Activated CD4-positive, alpha-beta T cell treated with anti-CD3 and anti-CD28 coated beads, Interleukin-2, amount 50 U/mL, for 24 hours (primary cell): ENCODE data around the gene SETD2.
"Not testable (repeated sequence)": the region's sequence is repeated elsewhere in the genome, so short reads cannot be mapped to it uniquely, and the experiment has no call there.

ENCODE experiments used
- DNase-seq, 2 donors: peaks; one replicate each; pipeline ENCODE4 v3.0.0-alpha.2; 2020; ENCODE audit warnings: low read depth in 1 of 2, low spot score in 1 of 2

Gene SETD2

DNA sequence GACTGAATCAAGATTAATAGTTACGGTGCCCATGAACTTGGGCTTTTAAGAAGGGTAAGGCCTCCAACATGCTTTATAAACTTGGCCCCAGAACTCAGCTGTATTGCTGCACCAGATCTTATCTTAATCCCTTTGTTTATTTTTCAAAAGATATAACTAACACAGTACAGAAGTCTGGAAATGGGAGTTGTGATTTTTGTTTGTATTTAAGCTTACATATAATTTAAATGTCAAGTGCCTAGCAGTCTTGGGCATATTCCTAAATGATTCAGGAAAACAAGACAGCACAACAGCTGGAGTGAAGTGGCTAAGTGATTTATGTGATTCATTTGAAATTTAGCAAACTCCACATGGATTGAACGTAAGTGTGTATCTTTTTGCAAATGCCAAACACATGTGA is 128.3 kb downstream of the SETD2 start:
- no peak for DNase-seq

DNA sequence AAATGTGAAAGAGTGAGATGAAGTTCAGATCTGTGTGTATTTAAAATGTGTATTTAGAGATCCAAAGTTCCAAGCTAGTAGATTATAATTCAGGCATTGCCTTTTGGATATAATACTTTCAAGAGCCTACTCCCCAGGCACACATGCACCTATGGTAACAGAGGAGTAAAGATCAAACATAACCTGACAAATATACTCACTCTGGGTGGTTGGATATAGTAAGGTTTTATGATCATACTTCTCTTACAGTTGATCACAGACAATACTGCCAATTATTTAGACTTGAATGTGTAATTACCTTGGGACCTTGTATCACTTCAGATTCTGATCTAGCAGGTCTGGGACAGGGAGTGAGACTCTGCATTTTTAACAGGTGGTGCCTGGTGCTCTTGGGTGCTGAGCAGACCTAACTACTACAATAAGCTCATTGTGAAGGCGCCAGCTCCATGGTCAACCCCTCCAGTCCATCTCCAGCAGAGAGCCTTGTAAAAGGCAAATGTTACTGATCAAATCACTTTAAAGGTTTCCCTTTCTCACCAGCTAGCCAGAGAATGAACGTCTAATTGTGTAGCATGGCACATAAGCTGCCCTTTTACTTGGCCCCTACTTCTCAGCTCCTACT is 128.9 kb downstream of the SETD2 start:
- no peak for DNase-seq

DNA sequence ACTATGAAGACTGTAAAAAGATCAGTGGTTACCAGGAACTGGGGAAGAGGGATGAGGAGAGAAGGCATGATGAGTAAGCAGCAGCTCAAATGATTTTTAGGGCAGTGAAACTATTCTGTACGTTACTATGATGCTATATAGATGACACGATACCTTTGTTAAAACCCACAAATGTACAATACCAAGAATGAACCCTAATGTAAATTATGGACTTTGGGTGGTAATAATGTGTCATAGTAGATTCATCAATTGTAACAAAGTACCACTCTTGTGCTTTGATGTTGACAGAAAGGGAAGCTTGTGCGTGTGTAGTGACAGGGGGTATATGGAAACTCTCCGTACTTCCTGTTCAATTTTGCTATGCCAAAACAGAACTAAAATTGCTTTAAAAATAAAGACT is 132.9 kb downstream of the SETD2 start:
- DNase-seq = not testable (repeated sequence)

DNA sequence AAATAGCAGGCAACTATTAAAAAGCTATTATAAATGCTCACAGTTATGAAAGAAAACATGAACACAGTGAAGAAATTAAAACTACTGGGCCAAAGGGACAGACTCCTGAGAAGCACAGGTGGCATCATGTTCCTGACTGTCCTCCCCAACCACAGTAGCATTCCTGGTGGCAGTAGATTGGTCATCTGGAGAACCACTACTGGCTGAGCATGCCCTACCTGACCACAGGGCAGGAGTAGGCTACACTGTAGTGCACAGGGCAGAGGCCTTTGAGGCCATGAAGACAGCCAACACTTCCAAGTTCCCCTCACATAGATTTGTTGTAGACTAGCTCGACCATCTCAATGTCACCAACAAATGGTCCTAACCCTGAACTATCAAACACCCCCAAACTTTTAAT is 135.2 kb downstream of the SETD2 start:
- no peak for DNase-seq

DNA sequence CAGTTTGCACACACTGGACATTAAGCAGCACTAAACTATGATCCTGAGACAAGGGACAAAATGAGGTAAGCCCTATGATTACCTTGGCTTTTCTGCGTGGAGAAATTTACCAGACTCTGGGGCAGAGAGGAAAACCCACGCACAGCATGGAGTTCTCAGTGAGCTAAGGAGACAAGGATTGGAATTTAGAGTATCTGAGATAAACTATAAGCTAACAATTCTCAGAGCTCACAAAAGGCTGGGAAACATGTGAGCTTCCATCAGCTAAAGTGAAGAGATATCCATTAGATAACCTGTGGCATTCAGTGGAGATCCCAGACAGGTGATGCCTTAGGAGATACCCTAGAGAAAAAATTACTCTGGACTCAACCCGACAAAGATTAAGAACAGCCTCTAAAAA is 135.8 kb downstream of the SETD2 start:
- DNase-seq = no peak

- DNase-seq = not testable (repeated sequence)
These were observed 137.5 kb downstream of the SETD2 start for GRCh38 chr3:47026432-47026831.

DNA sequence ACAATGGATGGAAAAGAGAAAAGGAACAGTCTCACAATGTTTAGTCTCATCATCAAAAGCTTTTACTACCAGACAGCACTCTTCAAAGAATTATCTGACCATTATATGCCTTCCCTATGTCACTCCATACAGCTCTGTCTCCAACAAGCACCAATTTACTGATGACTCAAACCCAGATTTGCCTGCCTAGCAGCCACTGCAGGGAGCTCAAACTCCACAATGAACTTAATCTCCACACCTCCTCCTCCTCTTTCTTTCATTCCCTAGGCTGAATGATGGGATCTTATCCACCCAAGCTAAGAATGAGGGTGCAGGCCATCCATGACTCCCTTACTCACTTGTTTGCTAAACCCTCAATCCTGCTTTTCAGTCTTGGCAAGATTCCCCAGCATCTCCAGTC is 139.0 kb downstream of the SETD2 start:
- DNase-seq = no peak

- no peak for DNase-seq
These were observed 141.3 kb downstream of the SETD2 start for GRCh38 chr3:47022641-47023071.

DNA sequence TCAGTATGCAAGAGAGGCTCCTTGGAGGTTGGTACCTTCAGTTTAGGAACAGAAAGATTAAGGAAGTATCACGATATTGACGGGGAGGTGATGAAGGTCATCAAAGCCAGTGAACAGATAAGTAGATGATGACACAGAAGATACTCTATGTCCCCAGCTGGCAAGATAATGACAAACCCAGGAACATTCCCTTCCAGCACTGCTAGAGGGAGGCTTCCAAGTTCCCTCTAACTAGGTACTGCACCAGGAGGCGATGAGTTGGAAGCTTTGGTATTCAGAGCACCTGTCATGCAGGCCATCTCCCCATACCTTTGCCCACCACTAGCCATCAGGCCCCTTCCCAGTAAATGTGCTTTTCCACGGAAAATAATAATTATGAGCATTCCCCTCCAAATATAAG is 143.6 kb downstream of the SETD2 start:
- no peak for DNase-seq

DNA sequence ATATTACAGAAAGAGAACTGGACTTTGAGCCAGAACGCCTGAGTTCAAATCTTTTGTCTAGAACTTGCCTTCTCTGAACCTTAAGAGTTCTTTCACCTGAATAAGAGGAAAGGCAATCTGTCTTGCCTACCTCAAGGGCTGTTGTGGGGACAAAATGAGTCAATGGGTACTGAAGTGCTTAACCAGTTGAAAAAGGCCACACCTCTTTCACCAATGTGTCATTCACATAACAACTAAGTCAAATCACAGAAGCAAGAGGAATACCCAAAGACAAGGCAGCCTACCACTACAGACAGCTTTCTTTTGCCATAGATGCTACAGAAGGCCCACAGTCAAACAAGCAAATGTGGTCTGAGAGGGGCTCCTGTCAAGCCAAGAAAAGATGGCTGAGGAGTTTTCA is 144.7 kb downstream of the SETD2 start:
- peak in 1 of 2 donors; percentile 51 for DNase-seq

DNA sequence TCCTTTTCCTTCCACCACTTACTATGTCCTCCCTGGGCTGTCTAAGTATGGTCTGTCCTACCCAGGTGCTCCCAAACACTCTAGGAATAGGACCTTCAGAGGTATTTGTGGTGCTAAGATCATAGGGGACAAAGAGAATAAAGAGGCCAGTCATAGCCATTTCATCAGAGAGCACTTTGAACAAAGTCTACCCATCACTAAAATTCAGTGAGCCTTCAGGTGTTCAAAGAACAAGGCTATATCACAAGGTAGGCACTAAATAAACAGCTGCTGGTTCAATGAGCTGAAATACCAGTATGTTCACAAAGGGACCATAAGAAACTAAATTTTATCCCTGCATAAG is 145.7 kb downstream of the SETD2 start:
- DNase-seq = no peak

DNA sequence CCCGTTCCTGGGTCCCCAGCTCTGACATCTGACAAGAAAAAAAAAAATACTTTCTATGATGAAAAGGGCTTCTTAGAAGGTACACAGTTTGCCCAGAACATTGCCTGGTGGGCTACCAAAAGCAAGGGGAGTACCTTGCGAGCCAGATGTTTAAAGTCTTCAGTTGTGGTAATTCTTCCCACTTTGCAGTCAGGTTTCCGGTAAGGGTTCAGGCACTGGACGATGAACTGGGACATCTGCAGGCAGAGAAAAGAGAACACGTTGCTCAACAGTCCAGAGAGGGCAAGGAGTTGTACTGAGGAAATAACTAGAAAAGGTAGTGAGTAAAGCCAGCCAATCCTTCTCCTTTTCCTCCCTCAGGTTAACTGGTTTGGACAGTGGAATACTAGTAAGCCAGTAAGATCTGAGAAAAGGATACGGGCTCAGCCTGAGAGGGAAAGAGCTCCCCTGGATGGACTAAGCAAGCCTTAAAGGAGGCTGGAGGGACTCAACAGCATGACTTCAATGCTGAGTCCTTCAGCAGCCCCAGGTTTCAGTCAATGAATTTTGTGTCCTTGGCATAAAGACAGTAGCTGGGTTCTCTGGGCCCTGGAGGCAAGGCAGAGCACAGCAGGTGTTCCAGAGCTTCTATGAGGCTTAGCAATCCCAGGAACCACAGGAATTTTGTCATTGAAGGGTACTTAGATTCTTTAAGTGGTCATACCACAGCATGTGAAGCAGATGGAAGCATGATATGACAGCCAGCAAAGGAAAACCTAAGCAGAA is 146.2 kb downstream of the SETD2 start:
- DNase-seq = no peak

- no peak for DNase-seq
These were observed 146.9 kb downstream of the SETD2 start for GRCh38 chr3:47016934-47017435.

- no peak for DNase-seq
These were observed 147.6 kb downstream of the SETD2 start for GRCh38 chr3:47016086-47016933.

DNA sequence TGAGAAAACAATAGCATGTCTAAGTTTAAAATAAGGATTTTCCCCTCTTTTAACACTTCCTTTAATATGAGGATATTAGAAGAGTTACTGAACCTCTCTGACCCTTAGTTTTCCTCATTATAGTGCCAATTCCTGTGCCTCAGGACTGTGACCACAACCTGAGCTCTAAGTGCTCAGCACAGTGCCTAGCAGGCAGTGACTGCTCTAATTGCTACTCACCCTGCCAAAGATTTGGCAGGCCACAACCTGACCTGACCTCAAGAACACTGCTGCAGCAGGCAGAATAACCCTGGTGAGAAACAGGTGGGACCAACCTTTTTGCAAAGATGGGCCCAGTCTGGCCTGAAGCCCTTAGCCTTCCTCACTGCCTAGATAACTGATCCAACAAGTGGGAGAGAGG is 148.8 kb downstream of the SETD2 start:
- DNase-seq = no peak

DNA sequence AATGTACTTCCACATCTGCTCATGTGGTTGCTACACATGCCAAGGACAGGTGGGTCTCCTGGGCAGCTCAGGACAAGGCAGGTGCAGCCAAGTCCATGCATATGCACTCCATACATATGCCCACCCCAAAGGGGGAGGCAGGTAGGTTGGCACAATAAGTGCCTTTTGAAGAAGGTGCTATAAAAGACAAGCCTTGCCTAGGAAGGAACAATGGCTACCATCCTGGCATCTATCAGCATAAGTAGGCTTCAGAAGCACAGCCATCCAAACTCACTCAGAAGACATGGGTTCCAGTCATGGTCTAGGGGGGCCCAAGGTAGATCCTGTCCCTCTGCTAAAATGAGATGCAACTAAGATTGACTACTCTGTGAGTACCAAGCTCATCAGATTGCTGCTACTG is 149.9 kb downstream of the SETD2 start:
- DNase-seq = no peak

DNA sequence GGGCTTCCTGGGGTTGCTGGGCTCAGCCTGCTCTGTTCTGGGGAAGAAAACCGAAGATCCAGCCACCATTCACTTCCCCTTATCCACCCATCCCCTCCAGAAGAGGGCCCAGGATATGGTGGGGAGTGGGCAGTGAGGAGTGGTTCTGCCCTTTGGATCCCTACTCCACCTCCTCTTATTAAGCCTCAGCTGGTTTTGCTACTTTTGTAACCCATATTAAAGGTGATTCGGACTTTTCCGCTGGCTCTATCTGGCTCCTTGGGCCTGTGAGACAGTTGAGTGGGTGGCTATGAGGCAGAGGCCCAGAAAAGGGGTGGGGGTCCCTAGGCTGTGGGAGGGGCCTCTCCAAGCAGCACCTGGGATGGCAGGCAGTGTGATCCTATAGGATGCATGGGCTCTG is 150.7 kb downstream of the SETD2 start:
- no peak for DNase-seq

- DNase-seq = no peak
These were observed 151.3 kb downstream of the SETD2 start for GRCh38 chr3:47012342-47013230.

DNA sequence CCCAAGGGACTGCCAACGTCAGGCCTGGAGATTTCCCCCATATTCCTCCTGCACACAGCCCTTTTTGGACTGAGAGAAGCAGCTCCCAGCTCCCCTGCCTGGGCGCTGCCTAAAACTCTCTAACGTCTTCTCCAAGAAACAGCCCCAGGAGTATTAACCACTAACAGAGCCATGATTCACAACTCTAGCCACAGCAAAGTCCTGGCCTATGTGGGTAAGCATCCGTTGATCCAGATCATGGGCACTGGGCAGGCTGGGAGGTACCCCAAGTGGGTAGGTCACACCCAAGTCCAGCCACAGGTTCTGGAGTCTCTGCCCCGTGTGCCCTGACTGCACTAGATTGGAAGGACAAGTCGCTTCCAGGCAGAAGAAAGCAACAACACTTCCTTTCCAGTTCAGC is 152.5 kb downstream of the SETD2 start:
- DNase-seq = no peak

- DNase-seq = no peak
These were observed 153.0 kb downstream of the SETD2 start for GRCh38 chr3:47010910-47011309.
